Uterus (tissue), 4 donors: ENCODE data around the gene RBMS3. TPM values are rescaled to one million over a fixed set of nuclear protein-coding genes. Genes with fewer than 3 reads are reported as not detected.

Experiments
- DNase-seq, 2 donors: peaks; one replicate each; pipeline ENCODE4 v3.0.0-alpha.2; 2019 to 2020
- H3K27ac ChIP-seq, 2 donors: fragments of 200-600 bp; sonication (generic); 1 replicate in 1 of 2; 2 replicates in 1 of 2; pipeline ENCODE4 v1.5.1; 2016 to 2018
- H3K27me3 ChIP-seq, 2 donors: fragments of 200-600 bp; sonication (generic); one replicate each; pipeline ENCODE4 v1.5.1; 2018 to 2019; ENCODE audit warnings: control low read depth in 1 of 2
- H3K36me3 ChIP-seq, 2 donors: fragments of 200-600 bp; sonication (generic); one replicate each; pipeline ENCODE4 v1.5.1; 2019; ENCODE audit warnings: control low read depth in 1 of 2
- H3K4me1 ChIP-seq, 2 donors: fragments of 200-600 bp; sonication (generic); one replicate each; pipeline ENCODE4 v1.5.1; 2018 to 2019; ENCODE audit warnings: control low read depth in 1 of 2
- H3K4me3 ChIP-seq, 2 donors: fragments of 200-600 bp; sonication (generic); 1 replicate in 1 of 2; 2 replicates in 1 of 2; pipeline ENCODE4 v1.5.1; 2018 to 2019; ENCODE audit warnings: mild to moderate bottlenecking in 1 of 2
- H3K9me3 ChIP-seq, 2 donors: fragments of 200-600 bp; sonication (generic); one replicate each; pipeline ENCODE4 v1.5.1; 2019; ENCODE audit warnings: control low read depth in 1 of 2
- CTCF ChIP-seq, 4 experiments: fragments of 200-600 bp in 2 of 4; fragments of 450-650 bp in 2 of 4; sonication (generic) in 2 of 4; IDR thresholded peaks; one replicate each; pipeline ENCODE4 v1.5.1; 2016 to 2019; ENCODE audit warnings: antibody characterized with exemption in 4 of 4, mild to moderate bottlenecking in 2 of 4, moderate library complexity in 1 of 4
- POLR2A ChIP-seq, 2 donors: fragments of 450-650 bp; IDR thresholded peaks; one replicate each; pipeline ENCODE4 v1.6.1; 2016; ENCODE audit warnings: antibody characterized with exemption in 2 of 2, mild to moderate bottlenecking in 1 of 2, moderate library complexity in 1 of 2
- intact Hi-C: fragments of 100-400 bp; cut with DNase I; formaldehyde crosslinking; loops from one replicate; pipeline ENCODE4 v1.15.1; 2023; ENCODE audit warnings: low total_unique reads
- total RNA-seq, 4 donors: library from RNA; depleted of rRNA in 3 of 4; stranded (reverse); fragments of >200 nt in 3 of 4; gene quantifications; one replicate each; pipeline versions ENCODE4 v1.1.0 to v1.2.4, GENCODE V29; 2014 to 2023
- donor health status: DM: yes; HTN: yes; CAD: no.

The RBMS3 gene
- total RNA-seq, 4 donors from 2014 or later = 45.9 to 113 (median 75.4) TPM

- H3K4me3 ChIP-seq = no peak overlapping the region
- no peak for TF ChIP-seq CTCF (IDR thresholded peaks at IDR 0.05)
- no peak for TF ChIP-seq POLR2A (IDR thresholded peaks at IDR 0.05)
- intact Hi-C loops = no loop called here
- no peak overlapping the region for H3K27ac ChIP-seq
- H3K4me1 ChIP-seq = no peaks in the 10 kb centered on the region
- no peaks in the 10 kb centered on the region for H3K27me3 ChIP-seq
- no peaks in the 10 kb centered on the region for H3K9me3 ChIP-seq
- DNase-seq = no peak
- no peaks in the 10 kb centered on the region for H3K36me3 ChIP-seq
Measured at GRCh38 chr3:29627136-29628117, 346.6 kb downstream of the RBMS3 start.

GRCh38 chr3:29628795-29629194 is 347.9 kb downstream of the RBMS3 start:
- no peak for DNase-seq
- Histone ChIP-seq H3K36me3 (no peaks in the 10 kb centered on the region), H3K27ac (no peak overlapping the region), H3K9me3 (no peaks in the 10 kb centered on the region), H3K4me1 (no peaks in the 10 kb centered on the region), H3K4me3 (no peak overlapping the region), H3K27me3 (no peaks in the 10 kb centered on the region)
- TF ChIP-seq CTCF (IDR thresholded peaks at IDR 0.05) = no peak
- no peak for TF ChIP-seq POLR2A (IDR thresholded peaks at IDR 0.05)
- intact Hi-C loops = no loop called here

- intact Hi-C loops = no loop called here
- Histone ChIP-seq H3K27ac (no peak overlapping the region), H3K36me3 (no peaks in the 10 kb centered on the region), H3K9me3 (no peaks in the 10 kb centered on the region), H3K4me3 (no peak overlapping the region), H3K4me1 (no peaks in the 10 kb centered on the region), H3K27me3 (no peaks in the 10 kb centered on the region)
- no peak for DNase-seq
- no peak for TF ChIP-seq POLR2A (IDR thresholded peaks at IDR 0.05)
- TF ChIP-seq CTCF (IDR thresholded peaks at IDR 0.05) = no peak
Measured at GRCh38 chr3:29635888-29636287, 355.0 kb downstream of the RBMS3 start.

GRCh38 chr3:29637068-29637467 is 356.2 kb downstream of the RBMS3 start:
- Histone ChIP-seq H3K27me3 (no peaks in the 10 kb centered on the region), H3K4me1 (no peaks in the 10 kb centered on the region), H3K9me3 (no peaks in the 10 kb centered on the region), H3K36me3 (no peaks in the 10 kb centered on the region), H3K4me3 (no peak overlapping the region), H3K27ac (no peak overlapping the region)
- no peak for DNase-seq
- intact Hi-C loops = no loop called here
- TF ChIP-seq POLR2A (IDR thresholded peaks at IDR 0.05) = no peak
- TF ChIP-seq CTCF (IDR thresholded peaks at IDR 0.05) = no peak

- Histone ChIP-seq H3K27ac (no peak overlapping the region), H3K27me3 (no peaks in the 10 kb centered on the region), H3K9me3 (no peaks in the 10 kb centered on the region), H3K36me3 (no peaks in the 10 kb centered on the region), H3K4me1 (no peaks in the 10 kb centered on the region), H3K4me3 (no peak overlapping the region)
- no peak for DNase-seq
- TF ChIP-seq POLR2A (IDR thresholded peaks at IDR 0.05) (no peak), CTCF (IDR thresholded peaks at IDR 0.05) (no peak)
- intact Hi-C loops = no loop called here
Measured at GRCh38 chr3:29639578-29640290, 358.9 kb downstream of the RBMS3 start.
